ENCODE data around the gene B9D1.

Gene B9D1

DNA sequence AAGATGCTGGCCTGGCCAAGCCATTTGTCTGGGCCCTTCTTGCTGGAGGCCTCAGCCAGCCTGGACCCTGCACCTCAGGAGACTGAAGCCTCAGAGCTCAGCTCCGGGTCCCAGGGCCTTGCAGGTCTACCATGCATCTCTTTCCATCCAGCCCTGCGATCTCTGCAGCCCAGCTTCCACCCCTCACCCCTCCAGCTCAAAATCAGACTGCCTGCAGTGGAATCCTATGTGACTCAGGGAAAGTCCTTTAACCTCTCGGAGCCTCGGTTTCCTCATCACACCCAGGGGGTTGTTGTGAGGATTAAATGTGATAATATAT, 2.9 kb upstream of the B9D1 start:
- no peak for DNase-seq (ENCODE audit: low read depth in 2 of 2)
- H3K4me3 ChIP-seq (replicated peaks in 1 of 2; ENCODE audit: low read depth in 2 of 2, low read length in 2 of 2), result no peak overlapping the region
- TF ChIP-seq, protein P1, sequence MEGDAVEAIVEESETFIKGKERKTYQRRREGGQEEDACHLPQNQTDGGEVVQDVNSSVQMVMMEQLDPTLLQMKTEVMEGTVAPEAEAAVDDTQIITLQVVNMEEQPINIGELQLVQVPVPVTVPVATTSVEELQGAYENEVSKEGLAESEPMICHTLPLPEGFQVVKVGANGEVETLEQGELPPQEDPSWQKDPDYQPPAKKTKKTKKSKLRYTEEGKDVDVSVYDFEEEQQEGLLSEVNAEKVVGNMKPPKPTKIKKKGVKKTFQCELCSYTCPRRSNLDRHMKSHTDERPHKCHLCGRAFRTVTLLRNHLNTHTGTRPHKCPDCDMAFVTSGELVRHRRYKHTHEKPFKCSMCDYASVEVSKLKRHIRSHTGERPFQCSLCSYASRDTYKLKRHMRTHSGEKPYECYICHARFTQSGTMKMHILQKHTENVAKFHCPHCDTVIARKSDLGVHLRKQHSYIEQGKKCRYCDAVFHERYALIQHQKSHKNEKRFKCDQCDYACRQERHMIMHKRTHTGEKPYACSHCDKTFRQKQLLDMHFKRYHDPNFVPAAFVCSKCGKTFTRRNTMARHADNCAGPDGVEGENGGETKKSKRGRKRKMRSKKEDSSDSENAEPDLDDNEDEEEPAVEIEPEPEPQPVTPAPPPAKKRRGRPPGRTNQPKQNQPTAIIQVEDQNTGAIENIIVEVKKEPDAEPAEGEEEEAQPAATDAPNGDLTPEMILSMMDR (IDR thresholded peaks at IDR 0.05; ENCODE audit: low read depth, low read length), result no peak

DNA sequence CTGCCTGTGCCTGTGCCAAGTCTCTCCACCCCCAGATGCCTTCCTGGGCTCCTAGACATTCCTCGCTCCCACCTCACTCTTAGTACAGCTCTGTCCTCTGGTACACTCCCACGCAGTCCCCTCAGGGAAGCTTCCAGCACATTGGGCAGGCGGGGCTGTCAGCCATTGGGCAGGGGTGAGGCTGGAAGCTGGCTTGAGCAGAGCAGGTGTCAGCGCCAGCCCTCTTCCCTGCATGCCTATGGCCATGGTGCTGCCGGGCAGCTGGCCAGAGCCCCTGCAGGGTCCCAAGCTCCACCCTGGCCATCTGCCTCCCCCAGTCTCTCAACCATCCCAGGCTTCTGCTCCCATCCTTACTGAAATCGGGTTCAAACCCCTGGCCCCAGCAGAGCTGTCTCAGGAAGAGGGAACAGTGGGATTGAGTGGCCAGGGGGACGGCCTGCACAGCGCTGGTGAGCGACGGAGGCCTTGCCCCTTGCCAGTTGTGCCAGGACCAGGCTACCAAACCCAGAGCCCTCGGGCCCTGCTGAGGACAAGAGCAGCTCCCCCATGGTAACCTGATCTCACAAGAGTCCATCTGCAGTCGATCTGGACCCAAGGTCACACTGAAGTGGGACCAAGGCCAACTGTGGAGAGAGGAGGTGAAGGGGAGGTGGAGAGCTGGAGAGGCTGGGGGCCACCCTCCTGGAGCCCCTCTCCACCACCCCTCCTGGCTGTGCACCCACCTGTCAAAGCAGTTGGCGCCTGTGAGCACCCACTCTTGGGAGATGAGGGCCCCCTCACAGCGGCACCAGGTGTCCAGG, 2.4 kb upstream of the B9D1 start:
- no peak for DNase-seq (ENCODE audit: low read depth in 2 of 2)
- TF ChIP-seq, protein P1 (IDR thresholded peaks at IDR 0.05; ENCODE audit: low read depth, low read length), result no peak
- H3K4me3 ChIP-seq (replicated peaks in 1 of 2; ENCODE audit: low read depth in 2 of 2, low read length in 2 of 2), result no peak overlapping the region

DNA sequence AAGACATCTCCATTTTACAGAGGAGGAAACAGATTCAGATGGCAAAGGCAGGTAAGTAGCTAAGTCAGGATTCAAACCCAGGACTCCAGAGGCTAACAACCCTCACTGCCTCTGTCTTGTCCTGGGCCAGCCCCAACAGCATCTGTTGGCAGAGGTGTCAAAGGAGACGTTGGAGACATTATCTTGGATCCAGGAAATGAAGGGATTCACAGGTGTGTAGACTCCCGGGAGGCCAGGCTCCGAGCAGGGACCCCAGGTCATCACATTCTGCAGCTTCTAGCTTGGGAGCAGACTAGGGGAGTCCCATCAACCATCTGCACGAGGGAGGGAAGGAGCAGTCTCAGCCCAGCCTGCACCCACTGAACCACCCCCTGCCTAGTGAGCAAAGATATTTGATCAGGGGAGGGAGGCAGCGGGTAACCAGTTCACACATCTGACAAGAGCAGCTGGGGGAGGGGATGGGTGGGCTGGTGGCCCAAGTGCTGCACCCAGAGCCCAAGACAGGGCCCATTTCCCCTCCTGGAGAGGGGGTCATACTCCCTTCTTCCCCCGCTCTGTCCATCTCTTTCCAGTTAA, 1.0 kb upstream of the B9D1 start:
- H3K4me3 ChIP-seq (replicated peaks in 1 of 2; ENCODE audit: low read depth in 2 of 2, low read length in 2 of 2), result no peak overlapping the region
- TF ChIP-seq, protein P1 (IDR thresholded peaks at IDR 0.05; ENCODE audit: low read depth, low read length), result no peak

DNA sequence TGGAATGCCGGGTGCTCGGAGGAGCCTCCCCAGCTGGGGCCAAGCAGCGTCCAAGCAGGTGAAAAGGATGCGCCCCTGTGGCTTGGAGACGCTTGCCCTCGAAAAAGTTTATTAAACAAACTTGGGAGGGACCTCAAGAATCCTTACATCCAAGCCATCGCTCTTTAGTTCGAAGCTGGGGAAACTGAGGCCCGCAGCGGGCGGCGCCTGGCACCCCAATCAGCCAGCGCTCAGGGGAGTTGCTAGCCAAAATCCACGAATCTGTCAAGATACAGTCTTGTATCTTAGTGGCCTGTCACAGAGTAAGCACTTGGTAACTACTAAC, 553 bp upstream of the B9D1 start:
- peak overlapping the region; percentile 65 to 76 for H3K4me3 ChIP-seq (replicated peaks in 1 of 2; ENCODE audit: low read depth in 2 of 2, low read length in 2 of 2)
- TF ChIP-seq, protein P1 (IDR thresholded peaks at IDR 0.05; ENCODE audit: low read depth, low read length), result no peak
- DNase-seq (ENCODE audit: low read depth in 2 of 2), result no peak

More for the DNA sequence above, 1.0 kb upstream of the B9D1 start:
- no peak for DNase-seq (ENCODE audit: low read depth in 2 of 2)

DNA sequence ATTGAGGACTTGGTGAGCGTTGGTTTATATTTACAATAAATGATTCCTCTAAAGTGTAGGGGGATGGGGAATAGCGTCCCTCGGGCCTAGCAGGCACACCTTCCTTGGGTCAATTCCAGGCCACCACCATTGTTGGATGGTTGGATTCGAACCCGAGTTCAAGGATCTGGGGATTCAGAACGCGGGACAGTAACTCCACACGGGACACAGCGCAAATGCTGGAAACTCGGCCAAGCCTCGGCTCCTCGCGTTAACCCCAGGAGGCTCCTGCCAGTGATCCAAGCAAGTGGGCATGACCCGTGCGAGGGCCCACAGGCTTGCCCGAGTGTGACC, 613 bp downstream of the B9D1 start:
- TF ChIP-seq, protein P1 (IDR thresholded peaks at IDR 0.05; ENCODE audit: low read depth, low read length), result no peak
- H3K4me3 ChIP-seq (replicated peaks in 1 of 2; ENCODE audit: low read depth in 2 of 2, low read length in 2 of 2), result peak overlapping the region; percentile 65 to 76
- DNase-seq (ENCODE audit: low read depth in 2 of 2), result no peak

DNA sequence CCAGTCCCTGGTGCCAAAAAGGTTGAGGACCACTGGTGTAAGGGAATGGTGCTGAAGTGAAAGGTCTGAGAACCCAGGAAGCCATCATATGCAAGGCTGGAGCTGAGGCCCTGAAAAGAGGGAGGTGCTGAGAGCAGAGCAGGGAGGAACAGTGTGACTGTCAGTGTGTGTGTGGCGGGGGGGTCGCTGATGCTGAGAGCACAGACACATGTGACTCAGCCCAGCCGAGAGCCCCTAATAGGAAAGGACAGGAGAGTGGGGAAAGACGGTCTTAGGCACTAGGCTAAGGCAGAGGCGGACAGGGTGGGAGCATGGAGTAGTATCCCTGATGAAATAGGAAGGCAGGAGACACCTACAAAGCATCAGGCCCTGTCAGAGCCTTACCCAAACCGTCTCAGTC, 1.2 kb downstream of the B9D1 start:
- H3K4me3 ChIP-seq (replicated peaks in 1 of 2; ENCODE audit: low read depth in 2 of 2, low read length in 2 of 2), result no peak overlapping the region
- DNase-seq (ENCODE audit: low read depth in 2 of 2), result no peak
- TF ChIP-seq, protein P1 (IDR thresholded peaks at IDR 0.05; ENCODE audit: low read depth, low read length), result no peak

DNA sequence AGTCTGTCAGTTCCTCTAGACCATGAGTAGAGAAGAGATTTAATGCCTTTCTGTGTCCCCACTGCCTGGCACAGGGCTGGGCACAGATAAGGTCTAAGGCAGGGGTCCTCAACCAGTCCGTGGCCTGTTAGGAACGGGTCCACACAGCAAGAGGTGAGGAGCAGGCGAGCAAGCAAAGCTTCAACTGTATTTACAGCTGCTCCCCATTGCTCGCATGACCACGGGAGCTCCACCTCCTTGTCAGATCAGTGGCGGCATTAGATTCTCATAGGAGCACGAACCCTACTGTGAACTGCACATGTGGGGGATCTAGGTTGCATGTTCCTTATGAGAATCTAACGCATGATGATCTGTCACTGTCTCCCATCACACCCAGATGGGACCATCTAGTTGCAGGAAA, 1.8 kb downstream of the B9D1 start:
- H3K4me3 ChIP-seq (replicated peaks in 1 of 2; ENCODE audit: low read depth in 2 of 2, low read length in 2 of 2), result no peak overlapping the region
- TF ChIP-seq, protein P1 (IDR thresholded peaks at IDR 0.05; ENCODE audit: low read depth, low read length), result no peak
- DNase-seq (ENCODE audit: low read depth in 2 of 2), result no peak

Data from cardiac fibroblast (primary cell).